ENCODE data around the gene CRYGC.

GRCh38 chr2:208097801-208098200 lies 31.8 kb downstream of the CRYGC start:
- TF ChIP-seq RAD21 (IDR thresholded peaks at IDR 0.05 in 1 of 2, conservative IDR thresholded peaks at IDR 0.05 in 1 of 2; ENCODE audit: low read depth in 2 of 2, low read length in 2 of 2): no peak
- no peak for TF ChIP-seq CTCF (IDR thresholded peaks at IDR 0.05; ENCODE audit: control extremely low read depth in 1 of 3, insufficient read depth in 1 of 3, low read depth in 1 of 3, low read length in 3 of 3)
- no peak for TF ChIP-seq CREB1 (IDR thresholded peaks at IDR 0.05)
- no peak for TF ChIP-seq SIN3A (conservative IDR thresholded peaks at IDR 0.05 in 1 of 2, IDR thresholded peaks at IDR 0.05 in 1 of 2; ENCODE audit: low read depth in 1 of 2, low read length in 2 of 2)
- TF ChIP-seq BRCA1 (IDR thresholded peaks at IDR 0.05; ENCODE audit: low read depth, low read length): no peak
- no peak for TF ChIP-seq POLR2A (IDR thresholded peaks at IDR 0.05; ENCODE audit: control extremely low read depth in 1 of 2, low read depth in 2 of 2, low read length in 2 of 2)
- no peak for TF ChIP-seq ATF3 (IDR thresholded peaks at IDR 0.05; ENCODE audit: insufficient read depth, low read depth, low read length)
- TF ChIP-seq RFX5 (IDR thresholded peaks at IDR 0.05; ENCODE audit: borderline replicate concordance, low read depth, low read length): no peak
- TF ChIP-seq TEAD4 (IDR thresholded peaks at IDR 0.05; ENCODE audit: low read depth, low read length): no peak
- TF ChIP-seq TAF7 (optimal IDR thresholded peaks at IDR 0.05; ENCODE audit: borderline replicate concordance, low read depth, low read length): no peak
- no peak for TF ChIP-seq TAF1 (IDR thresholded peaks at IDR 0.05; ENCODE audit: low read depth, low read length)
- TF ChIP-seq PHF8 (conservative IDR thresholded peaks at IDR 0.05; ENCODE audit: low read depth, low read length): no peak

Data from H1 (cell line).